ENCODE measurements around the gene APOBEC4.
"Not testable (repeated sequence)": the region's sequence is repeated elsewhere in the genome, so short reads cannot be mapped to it uniquely, and the experiment has no call there.

APOBEC4 gene, protein sequence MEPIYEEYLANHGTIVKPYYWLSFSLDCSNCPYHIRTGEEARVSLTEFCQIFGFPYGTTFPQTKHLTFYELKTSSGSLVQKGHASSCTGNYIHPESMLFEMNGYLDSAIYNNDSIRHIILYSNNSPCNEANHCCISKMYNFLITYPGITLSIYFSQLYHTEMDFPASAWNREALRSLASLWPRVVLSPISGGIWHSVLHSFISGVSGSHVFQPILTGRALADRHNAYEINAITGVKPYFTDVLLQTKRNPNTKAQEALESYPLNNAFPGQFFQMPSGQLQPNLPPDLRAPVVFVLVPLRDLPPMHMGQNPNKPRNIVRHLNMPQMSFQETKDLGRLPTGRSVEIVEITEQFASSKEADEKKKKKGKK

DNA sequence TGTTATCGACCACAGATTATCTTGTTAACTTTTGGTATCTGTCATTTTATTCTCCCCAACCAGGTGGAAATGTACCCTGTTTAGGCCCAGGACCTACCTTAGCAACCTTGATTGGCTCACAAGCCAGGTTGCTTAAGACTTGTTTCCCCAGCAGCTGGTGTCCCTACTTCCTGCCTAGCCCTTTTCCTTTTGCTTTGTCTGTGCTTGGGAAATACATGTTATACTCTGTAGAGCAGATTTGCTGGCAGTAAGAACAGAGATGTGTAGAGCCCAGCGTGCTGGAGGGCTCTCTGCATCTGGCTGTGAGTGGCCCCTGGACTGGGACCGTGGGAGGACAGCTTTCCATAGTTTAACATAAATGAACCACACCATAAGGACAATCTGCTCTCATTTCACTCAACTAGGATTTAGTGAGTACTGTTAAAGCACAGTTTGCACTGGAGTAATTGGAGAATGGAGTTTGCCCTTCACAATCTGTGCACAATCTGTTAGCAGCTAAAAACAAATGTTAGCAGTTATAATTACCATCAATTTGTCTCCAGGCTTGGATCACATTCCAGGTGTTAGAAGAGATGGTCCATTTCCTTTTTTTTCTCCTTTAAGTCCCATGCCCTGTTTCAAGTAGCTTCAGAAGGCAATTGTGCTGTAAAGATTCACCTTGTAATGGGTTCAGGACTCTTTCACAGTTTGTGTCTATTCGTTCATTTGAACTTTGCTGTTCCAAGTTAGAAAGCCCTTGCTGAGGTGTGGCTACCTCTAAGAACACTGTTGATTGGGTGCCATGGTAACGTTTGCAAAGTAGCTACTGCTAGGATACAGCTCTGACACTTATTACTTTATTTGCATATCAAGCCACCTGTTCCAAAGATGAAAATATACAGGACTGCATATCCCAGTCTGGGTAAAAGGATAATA lies at the start of gene APOBEC4:
Gene APOBEC4, minus strand, starts transcription at position 770 of the 915 bp plus-strand sequence. CDS start 4,535 bp downstream, outside the sequence.
- intact Hi-C loops (cut with DNase I): no loop called here
- peak in 3 of 10 donors; percentile 74 to 80 (median 78) for DNase-seq

GRCh38 chr1:183702813-183703198 lies 49.7 kb upstream of the APOBEC4 start:
- intact Hi-C loops (cut with DNase I): no loop called here
- DNase-seq: no peak

- intact Hi-C loops (cut with DNase I): no loop called here
Measured at GRCh38 chr1:183702087-183702812, 49.1 kb upstream of the APOBEC4 start.

DNA sequence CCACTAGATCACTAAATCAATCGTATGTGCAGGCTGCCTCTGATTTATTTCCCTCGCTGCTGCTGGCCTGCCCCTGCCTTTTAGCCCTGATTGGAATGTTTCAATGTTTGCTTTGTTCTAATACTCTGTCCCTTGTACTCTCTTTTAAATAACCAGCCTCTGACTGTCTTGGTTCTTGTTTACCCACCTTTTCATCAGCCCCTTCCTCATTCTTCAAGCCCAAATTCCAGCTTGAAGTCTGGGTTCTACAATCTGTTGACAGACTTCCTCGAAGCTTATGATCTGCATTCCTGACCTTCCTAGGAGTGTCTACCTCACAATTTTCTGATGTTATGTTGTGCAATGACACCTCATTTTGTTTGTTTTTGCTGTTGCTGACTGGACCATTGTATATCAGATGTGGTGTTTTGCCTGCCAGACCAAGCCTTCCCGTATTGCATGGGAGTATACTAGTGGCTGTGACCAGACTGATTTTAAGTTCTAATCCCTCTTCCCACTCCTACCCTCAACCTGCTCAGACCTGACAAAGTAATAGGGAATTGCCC lies 46.6 kb upstream of the APOBEC4 start:
- intact Hi-C loops (cut with DNase I): no loop called here
- no peak for DNase-seq

More at GRCh38 chr1:183702087-183702812, 49.1 kb upstream of the APOBEC4 start:
- DNase-seq: no peak

DNA sequence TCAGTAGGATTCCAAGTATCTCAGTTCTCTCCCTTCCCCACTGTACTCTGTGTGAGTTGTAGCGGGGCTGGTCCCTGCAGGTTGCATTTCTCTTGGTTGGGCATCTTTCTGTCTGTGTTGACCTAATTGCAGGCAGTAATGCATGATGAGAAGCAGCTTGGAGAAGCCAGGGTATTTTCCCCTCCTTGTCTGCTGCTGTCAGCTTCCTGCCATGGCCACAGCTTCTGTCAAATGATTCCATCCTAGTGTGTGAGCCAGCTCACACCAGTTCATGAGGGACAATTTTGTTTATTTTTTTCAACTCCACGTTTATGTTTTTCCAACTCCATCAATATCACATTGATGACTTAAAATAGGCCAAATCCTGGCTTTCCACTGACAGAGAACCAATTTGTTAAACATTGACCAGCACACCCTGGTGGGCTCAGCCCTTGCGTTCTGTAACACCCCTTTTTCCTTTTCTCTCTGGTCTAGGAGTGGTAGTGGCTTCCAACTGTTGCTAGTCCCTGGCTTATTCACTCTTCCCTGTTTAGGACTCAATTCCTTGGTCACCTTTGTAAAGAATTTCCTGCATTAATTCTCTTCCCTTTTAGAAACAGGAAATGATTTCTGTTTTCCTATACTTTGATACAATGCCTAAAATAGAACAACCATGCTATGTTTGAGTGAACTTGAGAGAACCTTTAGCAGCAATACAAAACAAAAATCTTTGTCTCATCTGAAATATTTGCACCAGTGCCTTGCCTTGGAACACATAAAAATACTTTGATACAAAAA lies 44.9 kb upstream of the APOBEC4 start:
- intact Hi-C loops (cut with DNase I): no loop called here
- DNase-seq: no peak

DNA sequence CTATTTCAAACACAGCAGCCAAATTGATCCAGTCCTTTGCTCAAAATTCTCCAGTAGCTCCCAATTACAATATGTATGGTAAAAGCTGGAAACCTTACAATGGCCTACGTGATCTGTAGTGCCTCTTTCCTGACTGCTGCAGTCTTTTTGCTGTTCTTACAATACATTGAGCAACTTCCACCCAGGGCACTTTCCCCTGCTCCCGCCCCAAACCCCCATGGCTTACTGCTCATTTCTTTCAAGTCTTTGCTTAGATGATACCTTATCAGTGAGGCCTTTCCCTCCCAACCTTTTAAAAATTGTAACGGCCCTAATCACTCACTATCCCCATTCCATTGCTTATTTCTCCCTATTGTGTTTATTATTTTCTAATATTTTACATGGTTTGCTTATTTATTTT lies 43.9 kb upstream of the APOBEC4 start:
- intact Hi-C loops (cut with DNase I): no loop called here
- DNase-seq: no peak

GRCh38 chr1:183694755-183695154 lies 41.6 kb upstream of the APOBEC4 start:
- intact Hi-C loops (cut with DNase I): no loop called here
- no peak for DNase-seq

DNA sequence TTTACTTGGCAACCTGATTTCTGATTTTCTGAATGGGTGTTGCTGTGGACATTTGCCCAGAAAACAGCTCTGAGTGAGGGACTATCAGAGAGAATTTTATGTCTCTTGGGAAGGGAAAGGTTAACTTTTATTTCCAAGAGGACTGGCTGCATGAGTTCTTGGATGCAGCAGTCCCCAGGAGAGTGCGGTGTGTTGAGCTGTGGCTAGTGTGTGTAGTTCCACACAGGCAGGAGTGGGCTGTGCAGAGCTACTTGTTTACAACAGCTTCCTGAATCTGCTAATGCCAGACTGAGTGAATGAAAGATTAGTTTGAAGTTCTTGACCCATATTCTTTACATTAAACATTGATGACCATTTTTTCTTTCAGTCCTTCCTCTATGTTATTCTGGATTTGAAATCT lies 41.0 kb upstream of the APOBEC4 start:
- peak in 1 of 10 donors; percentile 70 for DNase-seq
- intact Hi-C loops (cut with DNase I): no loop called here

DNA sequence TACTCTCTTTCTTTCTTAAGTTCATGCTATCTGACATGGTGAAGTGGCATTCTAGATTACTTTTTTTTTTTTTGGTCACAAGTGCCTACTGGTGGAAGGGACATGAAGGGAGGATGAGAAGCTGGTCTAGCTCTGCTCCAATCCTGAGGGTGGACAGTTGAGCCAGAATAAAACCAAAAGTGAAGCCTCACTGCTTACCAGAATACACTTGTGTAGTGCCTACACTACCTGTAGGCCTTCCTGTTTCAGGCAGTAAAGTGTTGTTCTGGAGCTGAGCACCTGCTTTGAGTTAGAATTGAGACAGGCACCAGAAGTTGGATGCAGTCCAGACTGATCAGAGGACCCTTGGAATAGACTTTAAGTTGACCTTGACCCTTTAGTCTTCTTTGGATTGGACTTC lies 40.4 kb upstream of the APOBEC4 start:
- DNase-seq: no peak
- intact Hi-C loops (cut with DNase I): no loop called here

DNA sequence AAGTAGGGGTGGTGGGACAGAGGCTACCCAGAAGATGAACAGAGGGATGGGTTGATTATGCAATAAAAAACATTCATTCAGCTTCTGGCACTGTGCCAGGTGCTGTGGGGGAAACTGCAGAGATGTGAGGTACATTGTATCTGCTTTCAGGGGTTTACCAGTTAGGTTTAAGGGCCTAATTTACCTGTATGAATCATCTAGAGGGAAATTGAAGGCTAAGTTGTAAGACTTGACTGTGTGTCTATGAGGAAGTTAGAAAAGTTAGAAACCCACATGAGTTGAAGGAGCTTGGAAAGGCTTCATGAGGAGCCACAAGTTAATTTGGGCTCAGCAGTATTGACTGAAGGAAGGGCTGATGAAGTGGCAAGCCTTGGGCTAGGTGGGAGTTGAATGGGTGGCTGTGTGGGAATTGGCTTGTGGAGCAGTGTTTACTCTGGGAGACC lies 36.7 kb upstream of the APOBEC4 start:
- DNase-seq: no peak
- intact Hi-C loops (cut with DNase I): no loop called here

DNA sequence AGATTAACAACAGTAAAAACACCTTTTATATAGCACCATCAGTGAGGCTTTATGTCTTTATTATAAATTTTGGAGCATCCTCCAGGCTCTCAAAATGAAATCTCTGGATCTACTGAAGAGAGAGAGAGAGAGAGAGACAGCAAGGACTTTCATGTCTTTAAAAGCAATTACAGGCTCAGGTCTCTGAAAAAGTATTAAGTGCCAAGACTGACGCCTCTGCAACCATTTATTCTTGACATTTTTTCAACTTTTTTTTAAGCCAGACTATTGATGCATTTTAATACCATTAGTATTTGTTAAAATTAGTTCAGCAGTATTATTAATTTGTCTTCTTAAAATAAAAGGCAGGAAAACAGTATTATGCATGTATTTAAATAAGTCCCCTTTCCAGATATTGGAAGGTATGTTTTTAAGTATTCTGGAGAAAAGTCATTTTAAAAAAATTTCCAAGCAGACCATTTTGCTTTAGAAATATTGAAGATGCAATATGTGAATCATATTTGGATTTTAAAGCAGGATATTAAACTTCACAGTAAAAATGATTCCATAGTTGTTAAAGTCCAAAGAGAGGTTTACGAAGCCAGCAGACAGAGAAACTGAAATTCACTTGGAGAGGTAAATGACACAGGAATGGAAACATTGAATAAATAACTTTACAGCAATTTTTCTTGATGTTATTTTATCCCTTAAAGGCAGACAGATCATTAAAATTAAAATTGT lies 35.4 kb upstream of the APOBEC4 start:
- intact Hi-C loops (cut with DNase I): no loop called here
- no peak for DNase-seq

DNA sequence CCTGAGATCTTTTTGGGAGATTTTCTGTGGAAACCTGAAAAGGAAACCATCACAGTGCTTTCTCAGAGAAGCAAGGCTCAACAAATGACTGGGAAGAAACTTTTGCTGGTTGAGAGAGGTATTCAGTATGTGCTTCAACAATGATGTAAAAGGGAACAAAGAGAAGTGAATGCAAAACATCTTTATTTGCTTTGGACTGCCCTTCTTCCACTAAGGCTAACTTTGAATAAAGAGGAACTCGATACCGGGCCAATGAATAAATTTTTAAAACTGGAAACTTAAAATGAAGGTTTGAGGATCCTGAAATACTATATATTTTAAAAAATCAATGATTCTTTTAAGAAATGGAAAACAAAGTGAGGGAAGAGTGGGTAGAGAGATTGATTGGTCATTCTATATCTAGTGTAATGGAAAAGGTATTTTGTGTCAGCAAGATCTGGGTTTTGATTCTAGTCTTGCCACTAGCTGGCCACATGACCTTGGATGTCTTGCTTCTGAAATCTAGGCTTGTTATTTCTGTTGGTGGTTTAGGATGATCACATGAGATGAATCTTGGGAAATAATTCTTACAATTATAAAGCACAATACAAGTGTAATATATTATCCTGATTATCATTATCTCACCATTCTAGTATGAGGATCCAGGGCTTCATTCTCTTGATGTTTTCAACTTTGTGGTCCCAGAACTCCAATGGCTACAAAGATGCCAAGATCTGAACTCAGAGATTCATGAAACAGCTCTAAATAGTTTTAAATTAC lies 34.6 kb upstream of the APOBEC4 start:
- intact Hi-C loops (cut with DNase I): no loop called here
- no peak for DNase-seq

GRCh38 chr1:183686229-183686628 lies 33.1 kb upstream of the APOBEC4 start:
- no peak for DNase-seq
- intact Hi-C loops (cut with DNase I): no loop called here

- no peak for DNase-seq
Measured at GRCh38 chr1:183685112-183685713, 32.1 kb upstream of the APOBEC4 start.

DNA sequence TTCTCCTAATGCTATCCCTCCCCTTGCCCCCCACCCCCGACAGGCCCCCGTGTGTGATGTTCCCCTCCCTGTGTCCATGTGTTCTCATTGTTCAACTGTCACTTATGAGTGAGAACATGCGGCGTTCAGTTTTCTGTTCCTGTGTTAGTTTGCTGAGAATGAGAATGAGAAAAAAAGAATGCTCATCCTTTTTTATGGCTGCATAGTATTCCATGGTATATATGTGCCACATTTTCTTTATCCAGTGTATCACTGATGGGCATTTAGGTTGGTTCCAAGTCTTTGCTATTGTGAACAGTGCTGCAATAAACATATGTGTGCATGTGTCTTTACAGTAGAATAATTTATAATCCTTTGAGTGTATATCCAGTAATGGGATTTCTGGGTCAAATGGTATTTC lies 26.2 kb upstream of the APOBEC4 start:
- DNase-seq; intact Hi-C loops (cut with DNase I): not testable (repeated sequence)

More at GRCh38 chr1:183685112-183685713, 32.1 kb upstream of the APOBEC4 start:
- intact Hi-C loops (cut with DNase I): no loop called here

GRCh38 chr1:183678819-183679218 lies 25.7 kb upstream of the APOBEC4 start:
- intact Hi-C loops (cut with DNase I): no loop called here
- DNase-seq: no peak

DNA sequence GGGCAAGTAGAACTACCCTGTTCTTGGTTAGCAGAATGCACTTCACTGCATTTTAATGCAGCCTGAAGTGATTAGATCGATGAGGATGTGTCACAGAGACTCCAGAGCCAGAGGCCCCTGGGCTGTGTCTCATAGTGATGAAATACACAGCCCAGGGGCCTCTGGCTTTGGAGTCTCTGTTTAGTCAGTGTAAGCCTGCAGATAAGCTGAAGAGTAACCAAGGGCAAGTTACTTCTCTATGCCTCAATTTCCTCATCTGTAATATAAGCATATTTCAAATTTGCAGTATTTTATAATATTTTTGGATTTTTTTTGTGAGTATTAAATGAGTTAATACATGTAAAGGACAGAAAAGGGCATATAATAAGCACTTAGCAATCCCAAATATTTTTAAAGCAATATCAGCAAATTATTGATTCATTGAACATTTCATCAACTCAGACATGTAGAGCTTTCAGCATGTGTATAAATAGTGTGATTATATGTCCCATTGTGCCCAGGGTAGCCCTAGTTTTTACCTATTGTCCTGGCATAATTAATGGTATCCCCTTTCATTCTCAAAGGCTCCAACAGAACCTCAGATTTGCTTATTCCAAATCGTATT lies 23.6 kb upstream of the APOBEC4 start:
- intact Hi-C loops (cut with DNase I): no loop called here
- no peak for DNase-seq

Data from posterior cingulate gyrus (tissue), 11 donors.